H1 (cell line): Measurements from ENCODE around the gene CYP2F1. TPM values are rescaled to one million over a fixed set of nuclear protein-coding genes. Genes with fewer than 3 reads are reported as not detected.

Experiments used
- CTCF ChIA-PET: fragments of 300-600 bp; sonication (Branson Sonifier 250); formaldehyde crosslinking; loops from one replicate; lab custom pipeline; 2021; ENCODE audit not compliant: partially characterized antibody; lab: Charles Lee
- POLR2A ChIA-PET: fragments of 300-600 bp; sonication (Branson Sonifier 250); formaldehyde crosslinking; loops from one replicate; lab custom pipeline; 2021; ENCODE audit warnings: inconsistent platforms; ENCODE audit not compliant: partially characterized antibody; lab: Charles Lee
- DNase-seq, 2 experiments: peaks; one replicate each; pipeline versions ENCODE4 v3.0.0 to v3.0.0-alpha.2; 2010 to 2022; ENCODE audit warnings: low spot score in 2 of 2, low read depth in 1 of 2, mixed read lengths in 1 of 2
- FAIRE-seq: peaks from 2 replicates; lab custom pipeline; 2011; peaks lifted over from hg19 to GRCh38; lab: Jason Lieb, UNC
- H2AFZ ChIP-seq: 2 replicates; pipeline ENCODE4 v1.8.1; 2012; ENCODE audit warnings: low read length, inconsistent platforms
- H2AK5ac ChIP-seq: 2 replicates; pipeline ENCODE4 v1.6.1; 2013; ENCODE audit warnings: low read depth, low read length
- H2BK120ac ChIP-seq: replicated peaks from 2 replicates; pipeline ENCODE3; 2013; ENCODE audit warnings: low read depth, low read length, inconsistent platforms
- H2BK12ac ChIP-seq: 2 replicates; pipeline ENCODE4 v1.6.1; 2013; ENCODE audit warnings: low read depth, low read length
- H2BK15ac ChIP-seq: 2 replicates; pipeline ENCODE4 v1.6.1; 2013; ENCODE audit warnings: low read length
- H2BK20ac ChIP-seq: 2 replicates; pipeline ENCODE4 v1.6.1; 2013; ENCODE audit warnings: low read length
- H2BK5ac ChIP-seq: 2 replicates; pipeline ENCODE4 v1.6.1; 2013; ENCODE audit warnings: low read depth, low read length
- H3K14ac ChIP-seq: 2 replicates; pipeline ENCODE4 v1.6.1; 2013; ENCODE audit warnings: inconsistent platforms; ENCODE audit not compliant: insufficient read length
- H3K18ac ChIP-seq: 2 replicates; pipeline ENCODE4 v1.6.1; 2013; ENCODE audit warnings: low read length; ENCODE audit errors: extremely low read depth
- H3K23ac ChIP-seq: 2 replicates; pipeline ENCODE4 v1.6.1; 2013; ENCODE audit warnings: inconsistent platforms; ENCODE audit not compliant: insufficient read length
- H3K23me2 ChIP-seq: 2 replicates; pipeline ENCODE4 v1.6.1; 2013; ENCODE audit warnings: low read depth, low read length
- H3K27ac ChIP-seq: 2 replicates; pipeline ENCODE4 v1.6.1; 2011; ENCODE audit warnings: low read depth, low read length, inconsistent platforms
- H3K27me3 ChIP-seq, 4 experiments: replicated peaks in 1 of 4; 1 replicate in 1 of 4; 2 replicates in 3 of 4; pipeline versions ENCODE4 v1.6.1 to v1.8.1; 2011 to 2013; ENCODE audit warnings: low read length in 3 of 4, mild to moderate bottlenecking in 3 of 4, inconsistent platforms in 2 of 4, mixed read lengths in 2 of 4, moderate library complexity in 1 of 4; ENCODE audit not compliant: control insufficient read depth in 3 of 4, insufficient read depth in 3 of 4; ENCODE audit errors: extremely low read depth in 1 of 4
- H3K36me3 ChIP-seq, 4 experiments: 2 replicates each; pipeline versions ENCODE4 v1.6.1 to v1.8.1; 2011 to 2013; ENCODE audit warnings: mild to moderate bottlenecking in 4 of 4, low read length in 3 of 4, moderate library complexity in 2 of 4, control low read depth in 1 of 4, inconsistent platforms in 1 of 4; ENCODE audit not compliant: insufficient read depth in 4 of 4, control insufficient read depth in 2 of 4
- H3K4ac ChIP-seq: replicated peaks from 2 replicates; pipeline ENCODE3; 2013; ENCODE audit warnings: low read length, low read depth, mixed read lengths, inconsistent platforms; ENCODE audit not compliant: insufficient read length
- H3K4me1 ChIP-seq, 4 experiments: replicated peaks in 1 of 4; 1 replicate in 1 of 4; 2 replicates in 3 of 4; pipeline versions ENCODE4 v1.6.1 to v1.8.1; 2011 to 2013; ENCODE audit warnings: low read length in 3 of 4, inconsistent platforms in 2 of 4, mixed read lengths in 1 of 4; ENCODE audit not compliant: insufficient read depth in 4 of 4, control insufficient read depth in 3 of 4
- H3K4me2 ChIP-seq, 2 experiments: 2 replicates each; pipeline versions ENCODE4 v1.6.1 to v1.8.1; 2011 to 2013; ENCODE audit warnings: low read depth in 2 of 2, low read length in 2 of 2, control low read depth in 1 of 2, inconsistent platforms in 1 of 2, mild to moderate bottlenecking in 1 of 2; ENCODE audit not compliant: insufficient read depth in 1 of 2
- H3K4me3 ChIP-seq, 4 experiments: fragments of 200-600, 300-600 bp in 1 of 4; sonication (generic), shearing (Covaris generic), sonication (Bioruptor Twin) in 1 of 4; 2 replicates each; pipeline versions ENCODE4 v1.5.1 to v1.8.1; 2011 to 2016; ENCODE audit warnings: low read length in 4 of 4, low read depth in 3 of 4, control low read depth in 2 of 4, inconsistent platforms in 2 of 4, mild to moderate bottlenecking in 2 of 4, mixed read lengths in 1 of 4, moderate library complexity in 1 of 4; ENCODE audit not compliant: insufficient read depth in 2 of 4; ENCODE audit errors: extremely low read depth in 1 of 4
- H3K56ac ChIP-seq: replicated peaks from 2 replicates; pipeline ENCODE3; 2013; ENCODE audit warnings: low read depth, mild to moderate bottlenecking, mixed read lengths, low read length, inconsistent platforms; ENCODE audit not compliant: insufficient read length
- H3K79me1 ChIP-seq: 2 replicates; pipeline ENCODE4 v1.6.1; 2013; ENCODE audit warnings: low read depth, low read length, control low read depth
- H3K79me2 ChIP-seq, 2 experiments: 2 replicates each; pipeline versions ENCODE4 v1.6.1 to v1.8.1; 2012 to 2013; ENCODE audit warnings: low read length in 2 of 2, mild to moderate bottlenecking in 2 of 2, inconsistent platforms in 1 of 2; ENCODE audit not compliant: insufficient read depth in 2 of 2, control insufficient read depth in 1 of 2
- H3K9ac ChIP-seq, 4 experiments: replicated peaks in 1 of 4; 1 replicate in 1 of 4; 2 replicates in 3 of 4; pipeline versions ENCODE4 v1.6.1 to v1.8.1; 2011 to 2013; ENCODE audit warnings: low read depth in 3 of 4, low read length in 3 of 4, control low read depth in 2 of 4, mild to moderate bottlenecking in 2 of 4, moderate library complexity in 2 of 4, inconsistent platforms in 1 of 4; ENCODE audit errors: extremely low read depth in 1 of 4
- H3K9me3 ChIP-seq, 2 experiments: 2 replicates each; pipeline versions ENCODE4 v1.6.1 to v1.8.1; 2012 to 2013; ENCODE audit warnings: mild to moderate bottlenecking in 2 of 2, moderate library complexity in 2 of 2, control low read depth in 1 of 2, inconsistent platforms in 1 of 2, low read depth in 1 of 2, low read length in 1 of 2, mixed read lengths in 1 of 2; ENCODE audit not compliant: insufficient read depth in 2 of 2
- H4K20me1 ChIP-seq, 2 experiments: replicated peaks in 1 of 2; 2 replicates each; pipeline versions ENCODE3 to v1.8.1; 2011 to 2013; ENCODE audit warnings: inconsistent platforms in 2 of 2, low read length in 2 of 2, mild to moderate bottlenecking in 1 of 2; ENCODE audit not compliant: insufficient read depth in 2 of 2, control insufficient read depth in 1 of 2
- H4K5ac ChIP-seq: 2 replicates; pipeline ENCODE4 v1.6.1; 2013; ENCODE audit warnings: low read length, low read depth, mixed read lengths, inconsistent platforms; ENCODE audit not compliant: insufficient read length
- H4K8ac ChIP-seq: 2 replicates; pipeline ENCODE4 v1.8.0; 2013; ENCODE audit warnings: mild to moderate bottlenecking, moderate library complexity, low read length, inconsistent platforms; ENCODE audit not compliant: insufficient read depth; ENCODE audit errors: extremely low read depth
- H4K91ac ChIP-seq: replicated peaks from 2 replicates; pipeline ENCODE3; 2013; ENCODE audit warnings: low read length, mixed read lengths, inconsistent platforms; ENCODE audit not compliant: insufficient read length
- ASH2L ChIP-seq: fragments of 200-600, 300-600 bp; sonication (generic); IDR thresholded peaks from one replicate; pipeline ENCODE4 v1.7.1; 2017; ENCODE audit warnings: low read length
- WGBS, 2 experiments: shearing (Covaris generic) in 1 of 2; methylation state at CpG; one replicate each; pipeline versions ENCODE4 v1.1.6 to v1.1.7; 2013 to 2015; ENCODE audit warnings: low lambda C conversion rate in 2 of 2, mixed read lengths in 2 of 2, inconsistent platforms in 1 of 2, low coverage in 1 of 2, missing lambda C conversion rate in 1 of 2; ENCODE audit not compliant: insufficient replicate concordance in 2 of 2, insufficient coverage in 1 of 2, insufficient read length in 1 of 2; ENCODE audit errors: extremely low coverage in 1 of 2, missing lambda C conversion rate in 1 of 2; 5-methylcytosine and 5-hydroxymethylcytosine counted together
- polyA plus RNA-seq, 7 experiments: library from polyadenylated mRNA; depleted of rRNA in 3 of 7; stranded (reverse) in 5 of 7; unstranded in 2 of 7; fragments of >200 nt in 5 of 7; fragments of 200-250 nt in 2 of 7; gene quantifications; 1 replicate in 5 of 7; 2 replicates in 1 of 7; 4 replicates in 1 of 7; pipeline versions ENCODE4 v1.2.1 to v1.2.3, GENCODE V29; 2011 to 2013; ENCODE audit warnings: missing spikeins in 2 of 7, mixed read lengths in 2 of 7
- total RNA-seq: library from RNA; stranded (reverse); fragmentation: NEBNext Ultra II Directional; extraction: Animal tissue kit (Norgen Biotek cat#: 25700); gene quantifications from 2 replicates; pipeline ENCODE4 v1.2.1, GENCODE V29; 2021

CYP2F1 gene
- total and polyA plus RNA-seq, 2 of the 8 experiments (the other 6 are each of a cell fraction or from before 2014, with no cell fraction given): 0.17 TPM; not detected in 1

GRCh38 chr19:41159881-41160280 is 45.6 kb downstream of the CYP2F1 start:
- Histone ChIP-seq H3K56ac (no peak overlapping the region), H2BK120ac (no peak overlapping the region), H3K4me3 (no peak overlapping the region), H3K27ac (no peak overlapping the region), H3K18ac (no peak overlapping the region), H3K4me2 (no peak overlapping the region), H2BK5ac (no peak overlapping the region), H3K79me2 (no peaks in the 10 kb centered on the region), H4K91ac (no peak overlapping the region), H3K36me3 (no peaks in the 10 kb centered on the region), H2AFZ (no peak overlapping the region), H3K9me3 (no peaks in the 10 kb centered on the region), H2BK12ac (no peak overlapping the region), H3K4ac (no peak overlapping the region), H3K23ac (no peak overlapping the region), H4K8ac (no peak overlapping the region), H2BK20ac (no peak overlapping the region), H3K14ac (no peak overlapping the region), H3K4me1 (peaks cover 0 to 4% (median 2%) of the 10 kb centered on the region in 4 experiments; a peak in 3 of 7 replicates), H3K9ac (no peak overlapping the region), H4K5ac (no peak overlapping the region), H2BK15ac (no peak overlapping the region), H3K23me2 (no peaks in the 10 kb centered on the region), H4K20me1 (no peaks in the 10 kb centered on the region), H3K79me1 (no peaks in the 10 kb centered on the region), H3K27me3 (no peaks in the 10 kb centered on the region), H2AK5ac (no peak overlapping the region)
- CTCF ChIA-PET: interaction anchor here (1.1 to 2.1 kb wide), 5 partner anchors 10 to 269 kb away, joined by 3 to 9 read pairs (median 3); no protein-coding TSS in a partner anchor
- POLR2A ChIA-PET: interaction anchor here (0.8 to 1.0 kb wide), 3 partner anchors 10 to 393 kb away, joined by 3 read pairs; no protein-coding TSS in a partner anchor
- DNase-seq (no peak), FAIRE-seq (no peak)
- WGBS, 2 experiments: 95% methylated on average over 2 of the region's 2 CpGs; no CpG with 5 or more reads in 1 of the 2 experiments
- TF ChIP-seq ASH2L: no peak
